SU-DHL-6 (cell line): ENCODE measurements around the gene ABCG8.
"Not testable (repeated sequence)": the region's sequence is repeated elsewhere in the genome, so short reads cannot be mapped to it uniquely, and the experiment has no call there.

Experiments
- EZH2phosphoT487 ChIP-seq: fragments of 200-600 bp; sonication (generic), shearing (Covaris generic); conservative IDR thresholded peaks from 2 replicates; pipeline ENCODE4 v1.6.1; 2018; ENCODE audit warnings: mild to moderate bottlenecking, antibody characterized with exemption, low read length, moderate library complexity, mixed read lengths
- TF ChIP-seq, protein P1 (sequence below): fragments of 200-600 bp; sonication (generic); IDR thresholded peaks from one replicate; pipeline ENCODE4 v1.5.1; 2017; ENCODE audit warnings: antibody characterized with exemption, mild to moderate bottlenecking, low read length, moderate library complexity; ENCODE audit not compliant: insufficient read depth, poor library complexity, severe bottlenecking

DNA sequence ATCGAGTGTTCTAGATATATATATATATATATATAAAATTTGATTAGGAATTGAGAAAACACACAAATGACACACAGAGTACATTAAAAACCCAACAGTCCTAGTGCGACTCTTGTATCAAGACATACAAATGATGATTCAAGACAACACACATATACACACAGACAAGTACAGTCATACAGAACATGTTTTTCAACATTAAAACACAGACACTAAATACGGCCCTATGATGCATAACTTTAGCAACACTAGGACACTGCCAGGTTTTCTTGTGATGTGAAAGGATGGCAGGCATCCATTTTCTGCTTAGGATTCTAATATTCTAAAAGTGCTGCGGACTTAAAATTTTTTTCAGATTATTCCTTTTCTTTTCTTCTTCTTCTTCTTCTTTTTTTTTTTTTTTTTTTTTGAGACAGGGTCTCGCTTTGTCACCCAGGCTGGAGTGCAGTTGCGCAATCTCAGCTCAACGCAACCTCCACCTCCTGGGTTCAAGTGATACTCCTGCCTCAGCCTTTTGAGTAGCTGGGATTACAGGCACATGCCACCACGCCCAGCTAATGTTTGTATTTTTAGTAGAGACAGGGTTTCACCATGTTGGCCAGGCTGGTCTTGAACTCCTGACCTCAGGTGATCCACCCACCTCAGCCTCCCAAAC is 72.5 kb downstream of the ABCG8 start:
- TF ChIP-seq, protein P1, sequence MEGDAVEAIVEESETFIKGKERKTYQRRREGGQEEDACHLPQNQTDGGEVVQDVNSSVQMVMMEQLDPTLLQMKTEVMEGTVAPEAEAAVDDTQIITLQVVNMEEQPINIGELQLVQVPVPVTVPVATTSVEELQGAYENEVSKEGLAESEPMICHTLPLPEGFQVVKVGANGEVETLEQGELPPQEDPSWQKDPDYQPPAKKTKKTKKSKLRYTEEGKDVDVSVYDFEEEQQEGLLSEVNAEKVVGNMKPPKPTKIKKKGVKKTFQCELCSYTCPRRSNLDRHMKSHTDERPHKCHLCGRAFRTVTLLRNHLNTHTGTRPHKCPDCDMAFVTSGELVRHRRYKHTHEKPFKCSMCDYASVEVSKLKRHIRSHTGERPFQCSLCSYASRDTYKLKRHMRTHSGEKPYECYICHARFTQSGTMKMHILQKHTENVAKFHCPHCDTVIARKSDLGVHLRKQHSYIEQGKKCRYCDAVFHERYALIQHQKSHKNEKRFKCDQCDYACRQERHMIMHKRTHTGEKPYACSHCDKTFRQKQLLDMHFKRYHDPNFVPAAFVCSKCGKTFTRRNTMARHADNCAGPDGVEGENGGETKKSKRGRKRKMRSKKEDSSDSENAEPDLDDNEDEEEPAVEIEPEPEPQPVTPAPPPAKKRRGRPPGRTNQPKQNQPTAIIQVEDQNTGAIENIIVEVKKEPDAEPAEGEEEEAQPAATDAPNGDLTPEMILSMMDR, result not testable (repeated sequence)
- not testable (repeated sequence) for TF ChIP-seq EZH2phosphoT487
